GM23338 (cell line): Measurements from ENCODE around the gene PDCD4. TPM values are rescaled to one million over a fixed set of nuclear protein-coding genes. Genes with fewer than 3 reads are reported as not detected.

Experiments used
- ATAC-seq: fragments of 200-7000 bp; cut with Tn5 transposase; 3 replicates; pipeline ENCODE4 v1.9.1; 2020
- DNase-seq: peaks from one replicate; pipeline ENCODE4 v3.0.0-alpha.2; 2015; ENCODE audit warnings: low spot score
- H2AFZ ChIP-seq: fragments of 200-600 bp; sonication (generic); 2 replicates; pipeline ENCODE4 v1.8.0; 2016; ENCODE audit warnings: antibody characterized with exemption, mild to moderate bottlenecking, moderate library complexity
- H3F3A ChIP-seq: fragments of 200-600 bp; sonication (generic); replicated peaks from 2 replicates; pipeline ENCODE4 v1.8.0; 2017; ENCODE audit warnings: antibody characterized with exemption, mixed run types, low read depth
- H3K27ac ChIP-seq: fragments of 200-600 bp; sonication (generic); 2 replicates; pipeline ENCODE4 v1.6.1; 2016; ENCODE audit warnings: low read depth
- H3K27me3 ChIP-seq: fragments of 200-600 bp; sonication (generic); 2 replicates; pipeline ENCODE4 v1.8.0; 2016; ENCODE audit warnings: mild to moderate bottlenecking, mixed run types, moderate library complexity; ENCODE audit not compliant: insufficient read depth
- H3K36me3 ChIP-seq: fragments of 200-600 bp; sonication (generic); 2 replicates; pipeline ENCODE4 v1.8.0; 2016; ENCODE audit warnings: mild to moderate bottlenecking; ENCODE audit not compliant: insufficient read depth
- H3K4me1 ChIP-seq: fragments of 200-600 bp; sonication (generic); 2 replicates; pipeline ENCODE4 v1.8.0; 2016; ENCODE audit warnings: mild to moderate bottlenecking, moderate library complexity; ENCODE audit not compliant: insufficient read depth
- H3K4me2 ChIP-seq: fragments of 200-600 bp; sonication (generic); 2 replicates; pipeline ENCODE4 v1.7.1; 2017; ENCODE audit warnings: mixed run types
- H3K4me3 ChIP-seq: fragments of 200-600 bp; sonication (generic); 2 replicates; pipeline ENCODE4 v1.6.1; 2016; ENCODE audit warnings: mixed run types
- H3K79me2 ChIP-seq: fragments of 200-600 bp; sonication (generic); replicated peaks from 2 replicates; pipeline ENCODE4 v1.8.0; 2017; ENCODE audit warnings: mild to moderate bottlenecking; ENCODE audit not compliant: insufficient read depth
- H3K9me2 ChIP-seq: fragments of 200-600 bp; sonication (generic); 2 replicates; pipeline ENCODE4 v1.8.0; 2017; ENCODE audit not compliant: insufficient read depth
- H4K20me1 ChIP-seq: fragments of 200-600 bp; sonication (generic); replicated peaks from 2 replicates; pipeline ENCODE4 v1.8.0; 2017; ENCODE audit warnings: mild to moderate bottlenecking; ENCODE audit not compliant: insufficient read depth
- H3K27ac Mint-ChIP-seq: 2 replicates; pipeline ENCODE4 v1.8.0; 2020; ENCODE audit warnings: inconsistent platforms, mild to moderate bottlenecking, moderate library complexity, mixed read lengths
- H3K27me3 Mint-ChIP-seq: 3 replicates; pipeline ENCODE4 v1.8.0; 2022; ENCODE audit warnings: low read depth, mild to moderate bottlenecking, moderate library complexity, mixed read lengths, inconsistent platforms; ENCODE audit not compliant: insufficient read depth, poor library complexity
- H3K36me3 Mint-ChIP-seq: 3 replicates; pipeline ENCODE4 v1.8.0; 2021; ENCODE audit warnings: low read depth, mild to moderate bottlenecking, inconsistent platforms, moderate library complexity, mixed read lengths
- H3K4me1 Mint-ChIP-seq: 3 replicates; pipeline ENCODE4 v1.8.0; 2020; ENCODE audit warnings: mild to moderate bottlenecking, inconsistent platforms, mixed read lengths
- H3K4me3 Mint-ChIP-seq: 3 replicates; pipeline ENCODE4 v1.8.0; 2021; ENCODE audit warnings: moderate library complexity, mild to moderate bottlenecking, inconsistent platforms, mixed read lengths
- H3K9me3 Mint-ChIP-seq: 3 replicates; pipeline ENCODE4 v1.8.0; 2020; ENCODE audit warnings: moderate library complexity, mild to moderate bottlenecking, inconsistent platforms, mixed read lengths
- CREB1 ChIP-seq: fragments of 250-450 bp; sonication (Bioruptor Pico); IDR thresholded peaks from 2 replicates; pipeline ENCODE4 v1.5.0; 2020; ENCODE audit warnings: low read depth, mild to moderate bottlenecking, moderate library complexity
- EZH2 ChIP-seq: fragments of 200-600 bp; sonication (generic); IDR thresholded peaks from one replicate; pipeline ENCODE4 v1.8.0; 2017; ENCODE audit warnings: antibody characterized with exemption, mild to moderate bottlenecking, low read depth; ENCODE audit not compliant: unreplicated experiment
- EZH2phosphoT487 ChIP-seq: fragments of 200-600 bp; sonication (generic); IDR thresholded peaks from one replicate; pipeline ENCODE4 v1.8.1; 2018; ENCODE audit warnings: antibody characterized with exemption; ENCODE audit not compliant: unreplicated experiment
- JUNB ChIP-seq: IDR thresholded peaks from one replicate; pipeline ENCODE4 v1.6.1; 2016; ENCODE audit warnings: antibody characterized with exemption; ENCODE audit not compliant: unreplicated experiment
- STAT1 ChIP-seq: IDR thresholded peaks from one replicate; pipeline ENCODE4 v1.6.1; 2016; ENCODE audit warnings: antibody characterized with exemption; ENCODE audit not compliant: unreplicated experiment
- ZNF114 ChIP-seq: fragments of 250-450 bp; sonication (Bioruptor Pico); IDR thresholded peaks from 2 replicates; pipeline ENCODE4 v1.5.0; 2020; ENCODE audit warnings: mild to moderate bottlenecking, moderate library complexity
- ZNF331 ChIP-seq: fragments of 250-450 bp; sonication (Bioruptor Pico); IDR thresholded peaks from 2 replicates; pipeline ENCODE4 v1.5.0; 2020; ENCODE audit warnings: low read depth, mild to moderate bottlenecking, moderate library complexity
- polyA plus RNA-seq: library from polyadenylated mRNA; unstranded; fragments of >200 nt; fragmentation: Nextera tagmentation; extraction: Ambion mirVana; gene quantifications from 2 replicates; pipeline ENCODE4 v1.2.1, GENCODE V29; 2016
- total RNA-seq: library from RNA; depleted of rRNA; stranded (reverse); fragments of >200 nt; shearing (Covaris generic); gene quantifications from 2 replicates; pipeline ENCODE4 v1.2.3, GENCODE V29; 2014
- TF ChIP-seq, protein P1 (sequence below): IDR thresholded peaks from 2 replicates; pipeline ENCODE4 v1.6.1; 2016; ENCODE audit warnings: antibody characterized with exemption
- TF ChIP-seq, protein P2 (sequence below): IDR thresholded peaks from one replicate; pipeline ENCODE4 v1.6.1; 2018; ENCODE audit warnings: antibody characterized with exemption; ENCODE audit not compliant: unreplicated experiment

PDCD4 gene
- total and polyA plus RNA-seq, 2 experiments from 2014 or later: 10.1 to 18.0 TPM

DNA sequence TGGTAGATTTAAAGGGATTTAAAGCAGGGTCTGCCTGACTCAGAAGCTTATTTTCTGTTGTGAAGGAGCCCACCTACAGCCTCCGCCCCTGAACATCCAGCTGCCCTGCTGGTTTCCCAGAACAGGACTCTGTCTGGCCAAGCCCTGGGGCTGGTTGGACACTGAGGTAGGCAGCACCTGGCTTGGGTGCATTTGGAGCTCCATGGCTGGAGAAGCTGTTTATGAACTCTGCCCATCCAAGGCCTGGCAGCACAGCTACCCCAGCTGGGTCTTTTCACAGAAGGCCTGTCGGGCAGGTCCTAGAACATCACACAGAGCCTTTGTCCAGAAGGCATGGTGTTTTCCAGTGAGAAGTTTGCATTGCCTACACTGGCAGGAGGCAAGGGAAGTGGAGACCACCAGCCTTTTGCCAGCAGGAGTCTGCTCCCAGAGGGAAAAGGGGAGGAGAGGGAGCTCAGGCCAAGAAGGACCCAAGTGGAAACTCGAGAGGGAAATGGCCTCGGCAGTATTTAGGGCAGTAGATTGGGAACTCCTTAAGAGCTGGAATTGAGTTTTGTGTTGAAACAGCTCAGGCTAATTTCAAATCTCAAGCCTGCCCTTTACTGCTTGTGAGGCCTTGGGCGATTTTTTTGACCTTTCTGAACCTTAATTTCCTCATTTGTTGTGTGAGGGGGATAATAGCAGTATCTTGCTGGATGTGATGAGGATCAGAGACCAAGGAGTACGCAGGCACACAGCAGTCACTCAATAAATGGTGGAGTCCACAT lies 12.3 kb upstream of the PDCD4 start:
- Histone ChIP-seq H3K4me1 (no peaks in the 10 kb centered on the region), H3K27me3 (no peaks in the 10 kb centered on the region), H3K4me2 (no peak overlapping the region), H3K27ac (no peak overlapping the region), H3K36me3 (no peaks in the 10 kb centered on the region), H3K79me2 (no peaks in the 10 kb centered on the region), H4K20me1 (no peaks in the 10 kb centered on the region), H3F3A (no peaks in the 10 kb centered on the region), H3K4me3 (no peak overlapping the region), H2AFZ (no peak overlapping the region), H3K9me2 (peaks cover 5% of the 10 kb centered on the region)
- no peak for TF ChIP-seq ZNF114 (CRISPR knock-in tag)
- TF ChIP-seq, protein P1, sequence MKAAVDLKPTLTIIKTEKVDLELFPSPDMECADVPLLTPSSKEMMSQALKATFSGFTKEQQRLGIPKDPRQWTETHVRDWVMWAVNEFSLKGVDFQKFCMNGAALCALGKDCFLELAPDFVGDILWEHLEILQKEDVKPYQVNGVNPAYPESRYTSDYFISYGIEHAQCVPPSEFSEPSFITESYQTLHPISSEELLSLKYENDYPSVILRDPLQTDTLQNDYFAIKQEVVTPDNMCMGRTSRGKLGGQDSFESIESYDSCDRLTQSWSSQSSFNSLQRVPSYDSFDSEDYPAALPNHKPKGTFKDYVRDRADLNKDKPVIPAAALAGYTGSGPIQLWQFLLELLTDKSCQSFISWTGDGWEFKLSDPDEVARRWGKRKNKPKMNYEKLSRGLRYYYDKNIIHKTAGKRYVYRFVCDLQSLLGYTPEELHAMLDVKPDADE: no peak
- TF ChIP-seq JUNB: no peak
- TF ChIP-seq ZNF331: no peak
- no peak for TF ChIP-seq EZH2
- no peak for TF ChIP-seq CREB1
- TF ChIP-seq, protein P2, sequence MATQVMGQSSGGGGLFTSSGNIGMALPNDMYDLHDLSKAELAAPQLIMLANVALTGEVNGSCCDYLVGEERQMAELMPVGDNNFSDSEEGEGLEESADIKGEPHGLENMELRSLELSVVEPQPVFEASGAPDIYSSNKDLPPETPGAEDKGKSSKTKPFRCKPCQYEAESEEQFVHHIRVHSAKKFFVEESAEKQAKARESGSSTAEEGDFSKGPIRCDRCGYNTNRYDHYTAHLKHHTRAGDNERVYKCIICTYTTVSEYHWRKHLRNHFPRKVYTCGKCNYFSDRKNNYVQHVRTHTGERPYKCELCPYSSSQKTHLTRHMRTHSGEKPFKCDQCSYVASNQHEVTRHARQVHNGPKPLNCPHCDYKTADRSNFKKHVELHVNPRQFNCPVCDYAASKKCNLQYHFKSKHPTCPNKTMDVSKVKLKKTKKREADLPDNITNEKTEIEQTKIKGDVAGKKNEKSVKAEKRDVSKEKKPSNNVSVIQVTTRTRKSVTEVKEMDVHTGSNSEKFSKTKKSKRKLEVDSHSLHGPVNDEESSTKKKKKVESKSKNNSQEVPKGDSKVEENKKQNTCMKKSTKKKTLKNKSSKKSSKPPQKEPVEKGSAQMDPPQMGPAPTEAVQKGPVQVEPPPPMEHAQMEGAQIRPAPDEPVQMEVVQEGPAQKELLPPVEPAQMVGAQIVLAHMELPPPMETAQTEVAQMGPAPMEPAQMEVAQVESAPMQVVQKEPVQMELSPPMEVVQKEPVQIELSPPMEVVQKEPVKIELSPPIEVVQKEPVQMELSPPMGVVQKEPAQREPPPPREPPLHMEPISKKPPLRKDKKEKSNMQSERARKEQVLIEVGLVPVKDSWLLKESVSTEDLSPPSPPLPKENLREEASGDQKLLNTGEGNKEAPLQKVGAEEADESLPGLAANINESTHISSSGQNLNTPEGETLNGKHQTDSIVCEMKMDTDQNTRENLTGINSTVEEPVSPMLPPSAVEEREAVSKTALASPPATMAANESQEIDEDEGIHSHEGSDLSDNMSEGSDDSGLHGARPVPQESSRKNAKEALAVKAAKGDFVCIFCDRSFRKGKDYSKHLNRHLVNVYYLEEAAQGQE: no peak
- no peak for TF ChIP-seq STAT1
- no peak for TF ChIP-seq EZH2phosphoT487
- Mint-ChIP-seq H3K9me3 (no peaks in the 10 kb centered on the region), H3K27me3 (peaks cover 4% of the 10 kb centered on the region), H3K4me3 (no peak overlapping the region), H3K36me3 (no peaks in the 10 kb centered on the region), H3K27ac (no peak overlapping the region), H3K4me1 (no peaks in the 10 kb centered on the region)
- no peak for ATAC-seq
- no peak for DNase-seq

DNA sequence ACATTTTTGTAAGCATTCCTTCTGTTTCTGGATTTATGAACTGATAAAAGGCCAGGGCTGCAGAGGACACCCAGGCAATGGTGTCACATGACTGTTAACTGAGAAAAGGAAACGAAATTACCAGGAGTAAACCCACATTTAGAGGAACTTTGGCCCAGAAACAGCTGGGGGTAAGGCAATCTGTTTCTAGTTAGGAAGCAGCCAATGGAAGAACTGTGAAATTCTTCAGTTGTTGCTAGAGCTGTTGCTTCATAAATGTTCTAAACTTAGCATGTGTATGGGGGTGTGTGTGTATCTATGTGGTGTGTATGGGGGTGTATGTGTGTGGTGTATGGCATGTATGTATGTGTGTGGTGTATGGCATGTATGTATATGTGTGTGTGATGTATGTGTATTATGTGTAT lies 11.8 kb upstream of the PDCD4 start:
- Histone ChIP-seq H2AFZ (no peak overlapping the region), H3K4me2 (no peak overlapping the region), H3K36me3 (no peaks in the 10 kb centered on the region), H3F3A (no peaks in the 10 kb centered on the region), H4K20me1 (no peaks in the 10 kb centered on the region), H3K27me3 (no peaks in the 10 kb centered on the region), H3K79me2 (no peaks in the 10 kb centered on the region), H3K9me2 (peaks cover 5% of the 10 kb centered on the region), H3K4me3 (no peak overlapping the region), H3K27ac (no peak overlapping the region), H3K4me1 (no peaks in the 10 kb centered on the region)
- DNase-seq: no peak
- no peak for ATAC-seq
- Mint-ChIP-seq H3K36me3 (no peaks in the 10 kb centered on the region), H3K4me3 (no peak overlapping the region), H3K27me3 (peaks cover 4% of the 10 kb centered on the region), H3K27ac (no peak overlapping the region), H3K9me3 (no peaks in the 10 kb centered on the region), H3K4me1 (0 out of 3 replicates have a peak, but pooled peaks cover 4% of the 10 kb centered on the region)
- no peak for TF ChIP-seq CREB1
- TF ChIP-seq, protein P1: no peak
- no peak for TF ChIP-seq EZH2
- no peak for TF ChIP-seq ZNF331
